Mucosa of descending colon (tissue), 3 donors: ENCODE results near the gene NELL1. TPM values are rescaled to one million over a fixed set of nuclear protein-coding genes. Genes with fewer than 3 reads are reported as not detected.

ENCODE experiments used
- ATAC-seq: fragments of 200-7000 bp; cut with Tn5 transposase; one replicate; pipeline ENCODE4 v1.9.1; 2020; ENCODE audit warnings: mild to moderate bottlenecking, moderate library complexity
- DNase-seq, 3 donors: peaks; one replicate each; pipeline ENCODE4 v3.0.0-alpha.2; 2020
- H3K36me3 ChIP-seq: fragments of 200-600 bp; one replicate; pipeline ENCODE4 v1.8.0; 2021; ENCODE audit warnings: low read depth, mild to moderate bottlenecking
- H3K4me1 ChIP-seq: fragments of 200-600 bp; one replicate; pipeline ENCODE4 v1.8.0; 2021; ENCODE audit warnings: low read depth, mild to moderate bottlenecking
- H3K4me3 ChIP-seq: fragments of 200-600 bp; one replicate; pipeline ENCODE4 v1.8.0; 2021; ENCODE audit warnings: mild to moderate bottlenecking
- H3K9me3 ChIP-seq: fragments of 200-600 bp; one replicate; pipeline ENCODE4 v1.8.0; 2021; ENCODE audit warnings: mild to moderate bottlenecking
- CTCF ChIP-seq: fragments of 200-600 bp; IDR thresholded peaks from one replicate; pipeline ENCODE4 v1.8.0; 2022; ENCODE audit warnings: antibody characterized with exemption, mild to moderate bottlenecking
- intact Hi-C, 2 donors: fragments of 100-400 bp; cut with DNase I in 1 of 2; cut with micrococcal nuclease in 1 of 2; formaldehyde crosslinking; loops; one replicate each; pipeline versions ENCODE4 v1.11.0 to v1.11.1; 2022; cut with DNase I, micrococcal nuclease
- total RNA-seq, 3 donors: library from RNA; stranded (reverse); fragmentation: NEBNext Ultra II Directional in 2 of 3; extraction: Animal tissue kit (Norgen Biotek cat#: 25700) in 2 of 3; gene quantifications; one replicate each; pipeline versions ENCODE4 v1.2.1 to v1.2.4, GENCODE V29; 2021 to 2023
- donor health status: DM: no; HTN: no; CAD: no; lungs with moderate emphysema.
- donor health status: DM: no; HTN: no; CAD: no.
- donor health status: DM: no; HTN: yes; CAD: no.

NELL1 gene
- total RNA-seq, 3 donors from 2014 or later: 0.20 to 0.73 (median 0.31) TPM

DNA sequence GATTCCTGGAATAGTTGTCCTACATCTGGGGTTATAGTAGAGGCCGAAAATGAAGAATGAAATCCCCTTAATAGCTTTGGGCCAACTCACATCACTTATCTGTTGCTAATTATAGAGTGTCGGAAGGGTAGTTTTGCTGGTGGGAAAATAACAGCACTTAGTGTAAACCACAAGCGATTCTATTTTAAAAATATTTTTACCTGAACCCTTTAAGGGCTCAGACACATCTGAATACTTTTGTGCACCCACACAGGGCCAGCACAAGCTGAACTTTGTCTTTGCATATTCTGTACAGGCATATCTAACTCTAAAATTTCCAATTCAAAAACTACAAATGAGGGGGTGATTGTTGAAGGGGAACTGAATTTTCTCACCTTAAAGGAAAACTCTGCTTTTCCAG, 42.4 kb upstream of the NELL1 start:
- DNase-seq: no peak
- TF ChIP-seq CTCF: no peak
- no peaks in the 10 kb centered on the region for H3K36me3 ChIP-seq

GRCh38 chr11:20627701-20628100, 41.7 kb upstream of the NELL1 start:
- Histone ChIP-seq H3K9me3 (no peaks in the 10 kb centered on the region), H3K4me1 (no peaks in the 10 kb centered on the region), H3K36me3 (no peaks in the 10 kb centered on the region), H3K4me3 (no peak overlapping the region)
- intact Hi-C loops: no loop called here
- TF ChIP-seq CTCF: no peak
- ATAC-seq (no peak), DNase-seq (no peak)

More for the DNA sequence above, 42.4 kb upstream of the NELL1 start:
- Histone ChIP-seq H3K4me3 (no peak overlapping the region), H3K4me1 (no peaks in the 10 kb centered on the region), H3K9me3 (no peaks in the 10 kb centered on the region)
- ATAC-seq: no peak
- intact Hi-C loops: no loop called here

- no peaks in the 10 kb centered on the region for H3K36me3 ChIP-seq
- H3K4me3 ChIP-seq: no peak overlapping the region
- no peak for DNase-seq
- intact Hi-C loops: no loop called here
- no peak for ATAC-seq
- TF ChIP-seq CTCF: no peak
- no peaks in the 10 kb centered on the region for H3K4me1 ChIP-seq
- no peaks in the 10 kb centered on the region for H3K9me3 ChIP-seq
These were observed 37.7 kb upstream of the NELL1 start for GRCh38 chr11:20631519-20632168.

- H3K9me3 ChIP-seq: no peaks in the 10 kb centered on the region
- no peaks in the 10 kb centered on the region for H3K4me1 ChIP-seq
- ATAC-seq (no peak), DNase-seq (no peak)
- H3K4me3 ChIP-seq: no peak overlapping the region
- intact Hi-C loops: no loop called here
- TF ChIP-seq CTCF: no peak
- no peaks in the 10 kb centered on the region for H3K36me3 ChIP-seq
These were observed 37.2 kb upstream of the NELL1 start for GRCh38 chr11:20632169-20632532.

DNA sequence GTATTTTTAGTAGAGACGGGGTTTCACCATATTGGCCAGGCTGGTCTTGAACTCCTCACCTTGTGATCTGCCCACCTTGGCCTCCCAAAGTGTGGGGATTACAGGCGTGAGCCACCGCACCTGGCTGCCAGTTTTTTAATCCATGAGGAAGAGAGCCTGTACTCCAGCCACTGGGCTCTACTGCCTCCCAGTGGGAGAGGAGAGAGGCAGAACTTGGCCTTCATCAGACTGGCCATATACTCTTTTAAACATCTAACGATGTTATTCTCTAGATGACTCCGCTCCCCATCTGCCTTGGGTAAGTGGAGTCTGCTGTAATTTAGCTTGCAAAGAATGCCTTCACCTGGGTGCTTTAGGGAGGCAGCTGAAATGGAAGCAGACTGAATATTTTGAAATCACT, 35.3 kb upstream of the NELL1 start:
- Histone ChIP-seq H3K4me1 (no peaks in the 10 kb centered on the region), H3K4me3 (no peak overlapping the region), H3K36me3 (no peaks in the 10 kb centered on the region), H3K9me3 (no peaks in the 10 kb centered on the region)
- intact Hi-C loops: no loop called here
- ATAC-seq (no peak), DNase-seq (no peak)
- TF ChIP-seq CTCF: no peak

- Histone ChIP-seq H3K4me1 (no peaks in the 10 kb centered on the region), H3K9me3 (no peaks in the 10 kb centered on the region), H3K36me3 (no peaks in the 10 kb centered on the region), H3K4me3 (no peak overlapping the region)
- intact Hi-C loops: no loop called here
- ATAC-seq: no peak
- no peak for DNase-seq
- no peak for TF ChIP-seq CTCF
These were observed 34.6 kb upstream of the NELL1 start for GRCh38 chr11:20634781-20635180.
